K562 (cell line): ENCODE measurements around the gene GJC2. TPM values are rescaled to one million over a fixed set of nuclear protein-coding genes. Genes with fewer than 3 reads are reported as not detected.
A peak's percentile ranks its signal among the peaks of the same experiment; 100 is the strongest.

ENCODE experiments used
- ATAC-seq: fragments of 200-7000 bp; cut with Tn5 transposase; 3 replicates; pipeline ENCODE4 v1.9.1; 2020; ENCODE audit warnings: moderate library complexity
- BruUV-seq: library from RNA; stranded (reverse); fragments of 400-500 nt; replicated peaks from 2 replicates; lab custom pipeline; 2021; lab: Mats Ljungman, UMichigan
- CTCF ChIA-PET: fragments of 300-600 bp; formaldehyde crosslinking; extraction: SDS; loops from one replicate; lab custom pipeline; 2021; ENCODE audit warnings: low intra/inter-chr PET ratio; lab: Yijun Ruan, JAX
- POLR2A ChIA-PET: fragments of 300-600, 350-650 bp; sonication (Branson Sonifier 250); formaldehyde crosslinking; extraction: SDS; loops from one replicate; lab custom pipeline; 2021; ENCODE audit warnings: antibody characterized with exemption, inconsistent platforms; lab: Yijun Ruan, JAX
- DNase-seq, 4 experiments: peaks; one replicate each; pipeline versions ENCODE4 v3.0.0 to v3.0.0-alpha.2; 2011 to 2018; ENCODE audit warnings: low spot score in 3 of 4, mixed read lengths in 3 of 4; ENCODE audit errors: extremely low read depth in 1 of 4
- FAIRE-seq: peaks from 2 replicates; lab custom pipeline; 2011; peaks lifted over from hg19 to GRCh38; lab: Jason Lieb, UNC
- H2AFZ ChIP-seq: 2 replicates; pipeline ENCODE4 v1.6.0; 2011; ENCODE audit warnings: low read depth, low read length, control low read depth, inconsistent platforms
- H3K27ac ChIP-seq: fragments of 200-600 bp; 3 replicates; pipeline ENCODE4 v1.8.0; 2011; ENCODE audit warnings: low read depth, mild to moderate bottlenecking, control low read depth, inconsistent platforms, low read length, moderate library complexity, mixed read lengths; ENCODE audit errors: extremely low read depth
- H3K27me3 ChIP-seq, 2 experiments: fragments of 300-600 bp in 1 of 2; 2 replicates in 1 of 2; 3 replicates in 1 of 2; pipeline versions ENCODE4 v1.6.0 to v1.8.0; 2011; ENCODE audit warnings: inconsistent platforms in 2 of 2, low read length in 2 of 2, mild to moderate bottlenecking in 1 of 2, mixed read lengths in 1 of 2, moderate library complexity in 1 of 2; ENCODE audit not compliant: control insufficient read depth in 2 of 2, insufficient read depth in 2 of 2
- H3K36me3 ChIP-seq: fragments of 300-600 bp; 3 replicates; pipeline ENCODE4 v1.8.0; 2011; ENCODE audit warnings: mild to moderate bottlenecking, low read length, inconsistent platforms; ENCODE audit not compliant: control insufficient read depth, insufficient read depth
- H3K4me1 ChIP-seq, 2 experiments: fragments of 200-600 bp in 1 of 2; replicated peaks in 1 of 2; 2 replicates in 1 of 2; 3 replicates in 1 of 2; pipeline versions ENCODE4 v1.5.1 to v1.8.0; 2011; ENCODE audit warnings: inconsistent platforms in 2 of 2, low read length in 2 of 2, mild to moderate bottlenecking in 1 of 2, mixed read lengths in 1 of 2, moderate library complexity in 1 of 2; ENCODE audit not compliant: control insufficient read depth in 2 of 2, insufficient read depth in 2 of 2
- H3K4me2 ChIP-seq: 2 replicates; pipeline ENCODE4 v1.6.1; 2011; ENCODE audit warnings: low read length, control low read depth, inconsistent platforms, mixed read lengths; ENCODE audit not compliant: insufficient read depth
- H3K4me3 ChIP-seq: fragments of 200-600 bp; sonication (generic), shearing (Covaris generic); 2 replicates; pipeline ENCODE4 v1.5.1; 2016; ENCODE audit warnings: control low read depth, inconsistent platforms
- H3K79me2 ChIP-seq: fragments of 200-600 bp; 3 replicates; pipeline ENCODE4 v1.8.0; 2011; ENCODE audit warnings: low read length, inconsistent platforms; ENCODE audit not compliant: control insufficient read depth, insufficient read depth
- H3K9ac ChIP-seq, 2 experiments: 2 replicates each; pipeline versions ENCODE4 v1.6.0 to v1.6.1; 2011; ENCODE audit warnings: low read depth in 2 of 2, low read length in 2 of 2, control low read depth in 1 of 2, inconsistent platforms in 1 of 2, mild to moderate bottlenecking in 1 of 2, mixed read lengths in 1 of 2; ENCODE audit not compliant: insufficient read depth in 1 of 2
- H3K9me1 ChIP-seq: one replicate; pipeline ENCODE4 v1.6.0; 2011; ENCODE audit warnings: inconsistent platforms, mild to moderate bottlenecking, low read length, moderate library complexity; ENCODE audit not compliant: control insufficient read depth, insufficient read depth
- H3K9me3 ChIP-seq: replicated peaks from 2 replicates; pipeline ENCODE4 v1.5.1; 2011; ENCODE audit warnings: low read depth, low read length, inconsistent platforms; ENCODE audit not compliant: control insufficient read depth, insufficient read depth
- H4K20me1 ChIP-seq: replicated peaks from 2 replicates; pipeline ENCODE4 v1.6.1; 2011; ENCODE audit warnings: low read length, inconsistent platforms, mixed read lengths; ENCODE audit not compliant: control insufficient read depth, insufficient read depth
- BDP1 ChIP-seq: IDR thresholded peaks from 3 replicates; pipeline ENCODE4 v1.6.1; 2011; ENCODE audit not compliant: insufficient read length, insufficient read depth
- EWSR1 ChIP-seq: fragments of 450-650 bp; IDR thresholded peaks from 2 replicates; pipeline ENCODE4 v1.6.1; 2018; ENCODE audit warnings: borderline replicate concordance, mild to moderate bottlenecking, low read depth, moderate library complexity; ENCODE audit not compliant: partially characterized antibody
- HDAC2 ChIP-seq: fragments of 450-650 bp; IDR thresholded peaks from 2 replicates; pipeline ENCODE4 v1.6.1; 2016; ENCODE audit warnings: mild to moderate bottlenecking
- HEY1 ChIP-seq: fragments of 250-450 bp; sonication (Bioruptor Pico); IDR thresholded peaks from 2 replicates; pipeline ENCODE4 v1.5.0; 2020; ENCODE audit warnings: mild to moderate bottlenecking, moderate library complexity, borderline replicate concordance
- PHB ChIP-seq: fragments of 250-450 bp; sonication (Bioruptor Pico); IDR thresholded peaks from 2 replicates; pipeline ENCODE4 v1.5.0; 2021
- PREB ChIP-seq: sonication (generic); formaldehyde crosslinking; IDR thresholded peaks from 2 replicates; pipeline ENCODE4 v1.8.1; 2023; ENCODE audit warnings: mild to moderate bottlenecking, missing genetic modification reagents
- TBL1XR1 ChIP-seq, 2 experiments: IDR thresholded peaks; 2 replicates each; pipeline ENCODE4 v1.6.1; 2012; ENCODE audit warnings: improper control_type of control experiment in 2 of 2, low read length in 2 of 2, mild to moderate bottlenecking in 1 of 2
- ZBED1 ChIP-seq: IDR thresholded peaks from 2 replicates; pipeline ENCODE4 v1.6.1; 2014
- ZNF224 ChIP-seq: sonication (generic); formaldehyde crosslinking; IDR thresholded peaks from 2 replicates; pipeline ENCODE4 v1.8.0; 2022; ENCODE audit warnings: mild to moderate bottlenecking, missing genetic modification reagents
- ZNF274 ChIP-seq: IDR thresholded peaks from 2 replicates; pipeline ENCODE4 v1.6.1; 2011; ENCODE audit warnings: low read depth, mild to moderate bottlenecking, low read length, moderate library complexity, borderline replicate concordance
- ZNF561 ChIP-seq: fragments of 450-650 bp; formaldehyde crosslinking; conservative IDR thresholded peaks from 2 replicates; pipeline ENCODE4 v1.4.0; 2020; ENCODE audit warnings: mild to moderate bottlenecking, moderate library complexity
- ZNF609 ChIP-seq: sonication (generic); formaldehyde crosslinking; IDR thresholded peaks from 2 replicates; pipeline ENCODE4 v1.8.1; 2023; ENCODE audit warnings: missing genetic modification reagents, mild to moderate bottlenecking, borderline replicate concordance
- WGBS: fragments of 100-300 bp; shearing (Covaris generic); methylation state at CpG from one replicate; pipeline ENCODE4 v1.1.6; 2016; ENCODE audit warnings: low coverage, mixed read lengths; ENCODE audit not compliant: insufficient coverage; ENCODE audit errors: missing lambda C conversion rate; 5-methylcytosine and 5-hydroxymethylcytosine counted together
- in situ Hi-C: fragments of 300-500 bp; cut with MboI; formaldehyde crosslinking; loops from 4 replicates; pipeline ENCODE4 v1.15.0; 2018; ENCODE audit warnings: inconsistent platforms, mixed read lengths
- intact Hi-C: fragments of 100-400 bp; cut with micrococcal nuclease; formaldehyde crosslinking; loops from 2 replicates; pipeline ENCODE4 v1.14.2; 2022
- polyA plus RNA-seq, 8 experiments: library from polyadenylated mRNA; depleted of rRNA in 4 of 8; stranded (reverse) in 5 of 8; unstranded in 3 of 8; fragments of >200 nt; fragmentation: Nextera tagmentation in 2 of 8; fragmentation: Illumina TruSeq in 1 of 8; extraction: Ambion mirVana in 2 of 8; extraction: Trizol in 1 of 8; gene quantifications; 2 replicates each; pipeline versions ENCODE4 v1.2.1 to v1.2.3, GENCODE V29; 2011 to 2014; ENCODE audit warnings: inconsistent platforms in 1 of 8, missing spikeins in 1 of 8
- total RNA-seq, 7 experiments: library from RNA; depleted of rRNA in 6 of 7; stranded (reverse); fragments of >200 nt in 6 of 7; fragmentation: Illumina TruSeq in 2 of 7; extraction: Trizol in 2 of 7; gene quantifications; 2 replicates each; pipeline versions ENCODE4 v1.2.1 to v1.2.3, GENCODE V29; 2011 to 2021; ENCODE audit warnings: low replicate concordance in 1 of 7
- TF ChIP-seq, protein P1 (sequence below): fragments of 250-450 bp; sonication (Bioruptor Pico); IDR thresholded peaks from 2 replicates; pipeline ENCODE4 v1.8.0; 2021; ENCODE audit warnings: moderate library complexity, mild to moderate bottlenecking, inconsistent platforms

The GJC2 gene
- total and polyA plus RNA-seq, 9 of the 15 experiments (the other 6 are each of a cell fraction or from before 2014, with no cell fraction given) = 0.03 to 0.62 (median 0.11) TPM; not detected in 2

DNA sequence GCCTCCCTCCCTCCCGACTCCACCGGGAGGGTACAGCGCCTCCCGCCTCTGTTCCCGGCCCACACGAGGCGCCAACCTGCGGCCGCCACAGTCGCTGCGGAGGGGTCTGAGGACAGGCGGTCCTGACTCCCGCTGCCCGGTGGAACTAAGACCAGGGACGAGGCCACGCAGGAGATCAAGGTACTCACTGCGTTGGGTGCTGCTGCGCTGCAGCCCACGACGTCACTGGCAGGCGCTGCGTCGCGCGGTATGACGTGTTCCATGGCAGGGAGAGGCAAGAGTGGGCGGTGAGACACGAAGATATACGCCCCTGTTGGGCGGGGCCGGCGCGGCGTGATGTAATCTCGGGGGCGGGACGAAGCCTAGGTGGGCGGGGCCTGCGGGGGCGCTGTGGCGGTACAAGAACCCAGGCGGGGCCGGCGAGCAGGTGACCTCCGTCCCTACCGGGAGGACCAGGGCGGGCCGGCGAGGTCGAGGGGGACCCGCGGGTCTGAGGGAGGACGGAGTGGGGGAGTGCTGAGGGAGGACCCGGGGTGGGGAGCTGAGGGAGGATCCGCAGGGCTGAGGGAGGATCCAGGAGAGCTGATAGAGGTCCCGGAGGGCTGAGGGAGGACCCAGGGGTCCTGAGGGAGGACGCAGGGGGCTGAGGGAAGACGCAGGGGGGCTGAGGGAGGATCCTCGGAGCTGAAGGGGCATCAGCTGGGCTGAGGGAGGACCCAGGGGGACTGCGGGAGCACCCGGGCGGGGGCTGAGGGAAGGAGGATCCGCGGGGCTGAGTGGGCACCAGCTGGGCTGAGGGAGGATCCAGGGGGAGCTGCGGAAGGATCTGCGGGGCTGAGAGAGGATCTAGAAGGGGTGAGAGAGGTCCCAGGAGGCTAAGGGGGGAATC lies 40.4 kb upstream of the GJC2 start, which contains the start of gene MRPL55:
TSS of gene MRPL55 (minus strand) at position 227 of the 889 bp plus-strand sequence. CDS start 1,039 bp downstream, outside the sequence.
- peak; percentile 92 for ATAC-seq
- peak within 1 kb of the TSS; percentile 77 for H3K27ac ChIP-seq
- peak within 1 kb of the TSS; percentile 97 for H3K4me2 ChIP-seq
- ChIA-PET POLR2A (interaction anchor here (0.6 to 2.5 kb wide), 8 partner anchors 10 to 159 kb away, joined by 3 to 22 read pairs (median 3); no protein-coding TSS in a partner anchor), CTCF (no interaction called here)
- DNase-seq = peak; percentile 96 to 99 (median 98)
- peak within 1 kb of the TSS; percentile 86 to 99 for H3K9ac ChIP-seq
- H3K27me3 ChIP-seq = no peaks in the 10 kb centered on the region
- 1% methylated on average over 49 of the region's 66 CpGs for WGBS
- intact Hi-C loops = no loop called here
- peaks cover 29% of the 10 kb centered on the region; the same call in 2 of the 3 replicates for H3K36me3 ChIP-seq
- no peaks in the 10 kb centered on the region for H3K9me1 ChIP-seq
- no peaks in the 10 kb centered on the region for H4K20me1 ChIP-seq
- peak within 1 kb of the TSS; percentile 94 for H2AFZ ChIP-seq
- in situ Hi-C loops = no loop called here
- no TSS peak for BruUV-seq
- peaks cover 27% of the 10 kb centered on the region for H3K79me2 ChIP-seq
- peak; percentile 98 for FAIRE-seq
- peak within 1 kb of the TSS; percentile 81 for H3K4me3 ChIP-seq
- no peaks in the 10 kb centered on the region for H3K9me3 ChIP-seq
- H3K4me1 ChIP-seq = peaks cover 16 to 41% of the 10 kb centered on the region in 2 experiments; a peak in 4 of 5 replicates
- TF ChIP-seq PREB (CRISPR knock-in tag) = no peak
- peak in 1 of 2 experiments; percentile 99 for TF ChIP-seq TBL1XR1 (IDR thresholded peaks at IDR 0.05; ENCODE audit: low read length in 2 of 2)
- TF ChIP-seq PHB (CRISPR knock-in tag) = no peak
- TF ChIP-seq ZBED1 = peak; percentile 44; the same call in 1 of the 2 replicates
- TF ChIP-seq ZNF561 (CRISPR knock-in tag) = no peak
- TF ChIP-seq BDP1 = no peak
- TF ChIP-seq EWSR1 = no peak
- no peak for TF ChIP-seq HEY1
- no peak for TF ChIP-seq HDAC2
- 0 out of 2 replicates have a peak, but pooled peaks have one; percentile 50 for TF ChIP-seq ZNF609 (CRISPR knock-in tag)
- no peak; the same call in 1 of the 2 replicates for TF ChIP-seq ZNF224
- TF ChIP-seq ZNF274 = no peak
- TF ChIP-seq, protein P1, sequence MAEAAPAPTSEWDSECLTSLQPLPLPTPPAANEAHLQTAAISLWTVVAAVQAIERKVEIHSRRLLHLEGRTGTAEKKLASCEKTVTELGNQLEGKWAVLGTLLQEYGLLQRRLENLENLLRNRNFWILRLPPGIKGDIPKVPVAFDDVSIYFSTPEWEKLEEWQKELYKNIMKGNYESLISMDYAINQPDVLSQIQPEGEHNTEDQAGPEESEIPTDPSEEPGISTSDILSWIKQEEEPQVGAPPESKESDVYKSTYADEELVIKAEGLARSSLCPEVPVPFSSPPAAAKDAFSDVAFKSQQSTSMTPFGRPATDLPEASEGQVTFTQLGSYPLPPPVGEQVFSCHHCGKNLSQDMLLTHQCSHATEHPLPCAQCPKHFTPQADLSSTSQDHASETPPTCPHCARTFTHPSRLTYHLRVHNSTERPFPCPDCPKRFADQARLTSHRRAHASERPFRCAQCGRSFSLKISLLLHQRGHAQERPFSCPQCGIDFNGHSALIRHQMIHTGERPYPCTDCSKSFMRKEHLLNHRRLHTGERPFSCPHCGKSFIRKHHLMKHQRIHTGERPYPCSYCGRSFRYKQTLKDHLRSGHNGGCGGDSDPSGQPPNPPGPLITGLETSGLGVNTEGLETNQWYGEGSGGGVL (CRISPR knock-in tag) = no peak
